IMR-90 (cell line): ENCODE data around the gene DHRS3. TPM values are rescaled to one million over a fixed set of nuclear protein-coding genes. Genes with fewer than 3 reads are reported as not detected.

Source experiments
- ATAC-seq: fragments of 200-7000 bp; cut with Tn5 transposase; 2 replicates; pipeline ENCODE4 v1.9.1; 2020; ENCODE audit warnings: low read depth, mild to moderate bottlenecking, moderate library complexity
- BruUV-seq: library from RNA; stranded (reverse); fragments of 400-500 nt; replicated peaks from 2 replicates; lab custom pipeline; 2021; lab: Mats Ljungman, UMichigan
- CTCF ChIA-PET: fragments of 300-600 bp; formaldehyde crosslinking; extraction: SDS; loops from one replicate; lab custom pipeline; 2021; ENCODE audit warnings: antibody characterized with exemption; lab: Yijun Ruan, JAX
- POLR2A ChIA-PET: fragments of 300-600 bp; sonication (Branson Sonifier 250); formaldehyde crosslinking; loops from one replicate; lab custom pipeline; 2022; ENCODE audit warnings: antibody characterized with exemption; ENCODE audit not compliant: unreplicated experiment; lab: Charles Lee
- DNase-seq: peaks from one replicate; pipeline ENCODE4 v3.0.0; 2013
- H2AFZ ChIP-seq: replicated peaks from 2 replicates; pipeline ENCODE3; 2013; ENCODE audit warnings: low read length, mild to moderate bottlenecking; ENCODE audit not compliant: poor library complexity
- H2AK5ac ChIP-seq: 2 replicates; pipeline ENCODE4 v1.6.1; 2013; ENCODE audit warnings: low read depth, low read length, inconsistent platforms
- H2AK9ac ChIP-seq: replicated peaks from 2 replicates; pipeline ENCODE3; 2013; ENCODE audit warnings: mild to moderate bottlenecking, low read depth, low read length, moderate library complexity; ENCODE audit not compliant: poor library complexity
- H2BK120ac ChIP-seq: 2 replicates; pipeline ENCODE4 v1.6.1; 2013; ENCODE audit warnings: low read depth, low read length, inconsistent platforms
- H2BK15ac ChIP-seq: 3 replicates; pipeline ENCODE4 v1.6.1; 2013; ENCODE audit warnings: low read depth, low read length, inconsistent platforms
- H2BK20ac ChIP-seq: 2 replicates; pipeline ENCODE4 v1.6.1; 2013; ENCODE audit warnings: low read depth, mild to moderate bottlenecking, inconsistent platforms, low read length, moderate library complexity
- H2BK5ac ChIP-seq: 2 replicates; pipeline ENCODE4 v1.6.1; 2013; ENCODE audit warnings: mild to moderate bottlenecking, low read depth, low read length, inconsistent platforms; ENCODE audit not compliant: poor library complexity, severe bottlenecking
- H3K14ac ChIP-seq: replicated peaks from 2 replicates; pipeline ENCODE4 v1.6.1; 2013; ENCODE audit warnings: low read depth, low read length, inconsistent platforms
- H3K18ac ChIP-seq: 2 replicates; pipeline ENCODE4 v1.6.1; 2013; ENCODE audit warnings: low read depth, low read length, control low read depth
- H3K23ac ChIP-seq: 2 replicates; pipeline ENCODE4 v1.6.1; 2013; ENCODE audit warnings: low read depth, low read length, inconsistent platforms
- H3K27ac ChIP-seq: 2 replicates; pipeline ENCODE4 v1.5.1; 2013; ENCODE audit warnings: mild to moderate bottlenecking, control low read depth, low read length; ENCODE audit not compliant: insufficient read depth
- H3K27me3 ChIP-seq: 2 replicates; pipeline ENCODE4 v1.6.1; 2013; ENCODE audit warnings: low read length; ENCODE audit not compliant: control insufficient read depth, insufficient read depth
- H3K36me3 ChIP-seq: 2 replicates; pipeline ENCODE4 v1.6.1; 2013; ENCODE audit warnings: low read length, mixed read lengths; ENCODE audit not compliant: control insufficient read depth, insufficient read depth
- H3K4ac ChIP-seq: 2 replicates; pipeline ENCODE4 v1.6.1; 2013; ENCODE audit warnings: low read depth, low read length, inconsistent platforms
- H3K4me1 ChIP-seq: 2 replicates; pipeline ENCODE4 v1.6.1; 2013; ENCODE audit warnings: low read length, mixed read lengths; ENCODE audit not compliant: control insufficient read depth, insufficient read depth
- H3K4me2 ChIP-seq: 2 replicates; pipeline ENCODE4 v1.6.1; 2013; ENCODE audit warnings: low read depth, mild to moderate bottlenecking, control low read depth, low read length, moderate library complexity
- H3K4me3 ChIP-seq: 2 replicates; pipeline ENCODE4 v1.5.1; 2013; ENCODE audit warnings: low read depth, mild to moderate bottlenecking, control low read depth, low read length, moderate library complexity; ENCODE audit not compliant: insufficient read depth
- H3K56ac ChIP-seq: 2 replicates; pipeline ENCODE4 v1.6.1; 2013; ENCODE audit warnings: low read length, inconsistent platforms; ENCODE audit not compliant: insufficient read depth; ENCODE audit errors: extremely low read depth
- H3K79me1 ChIP-seq, 2 experiments: 2 replicates each; pipeline ENCODE4 v1.6.1; 2013; ENCODE audit warnings: low read length in 2 of 2, inconsistent platforms in 1 of 2, low read depth in 1 of 2
- H3K9ac ChIP-seq: 2 replicates; pipeline ENCODE4 v1.6.1; 2013; ENCODE audit warnings: low read depth, low read length, control low read depth
- H3K9me1 ChIP-seq: 2 replicates; pipeline ENCODE4 v1.6.1; 2013; ENCODE audit warnings: low read length, inconsistent platforms; ENCODE audit not compliant: insufficient read depth
- H3K9me3 ChIP-seq: 2 replicates; pipeline ENCODE4 v1.6.1; 2013; ENCODE audit warnings: low read length; ENCODE audit not compliant: control insufficient read depth, insufficient read depth
- H4K20me1 ChIP-seq: 2 replicates; pipeline ENCODE4 v1.6.1; 2013; ENCODE audit warnings: low read length, inconsistent platforms; ENCODE audit not compliant: insufficient read depth
- H4K5ac ChIP-seq: 2 replicates; pipeline ENCODE4 v1.6.1; 2013; ENCODE audit warnings: mild to moderate bottlenecking, low read depth, low read length, control low read depth
- H4K8ac ChIP-seq, 2 experiments: 2 replicates each; pipeline ENCODE4 v1.6.1; 2013; ENCODE audit warnings: low read depth in 2 of 2, low read length in 2 of 2, control low read depth in 1 of 2, inconsistent platforms in 1 of 2
- H4K91ac ChIP-seq: 2 replicates; pipeline ENCODE4 v1.6.1; 2013; ENCODE audit warnings: low read depth, low read length, inconsistent platforms; ENCODE audit not compliant: insufficient read depth
- BHLHE40 ChIP-seq: fragments of 150-350 bp; IDR thresholded peaks from 2 replicates; pipeline ENCODE4 v1.6.1; 2016; ENCODE audit warnings: mild to moderate bottlenecking, low read depth, low read length
- CEBPB ChIP-seq: IDR thresholded peaks from 2 replicates; pipeline ENCODE4 v1.6.1; 2012; ENCODE audit warnings: low read depth, low read length, improper control_type of control experiment
- CHD1 ChIP-seq: IDR thresholded peaks from 2 replicates; pipeline ENCODE4 v1.6.1; 2012; ENCODE audit warnings: low read depth, low read length, improper control_type of control experiment
- CTCF ChIP-seq: conservative IDR thresholded peaks from 2 replicates; pipeline ENCODE4 v1.5.1; 2012; ENCODE audit warnings: mild to moderate bottlenecking, low read depth, low read length, improper control_type of control experiment
- ELK1 ChIP-seq: fragments of 150-350 bp; IDR thresholded peaks from 2 replicates; pipeline ENCODE4 v1.6.1; 2016; ENCODE audit warnings: low read depth, mild to moderate bottlenecking, low read length, moderate library complexity, borderline replicate concordance
- FOS ChIP-seq: fragments of 150-350 bp; IDR thresholded peaks from 2 replicates; pipeline ENCODE4 v1.6.1; 2016; ENCODE audit warnings: low read depth, low read length
- MAZ ChIP-seq: IDR thresholded peaks from 2 replicates; pipeline ENCODE4 v1.6.1; 2012; ENCODE audit warnings: low read depth, mild to moderate bottlenecking, low read length, improper control_type of control experiment, moderate library complexity, borderline replicate concordance
- MXI1 ChIP-seq: IDR thresholded peaks from 2 replicates; pipeline ENCODE4 v1.6.1; 2012; ENCODE audit warnings: low read depth, mild to moderate bottlenecking, low read length, moderate library complexity, borderline replicate concordance
- POLR2A ChIP-seq: IDR thresholded peaks from 2 replicates; pipeline ENCODE4 v1.6.1; 2012; ENCODE audit warnings: mild to moderate bottlenecking, low read depth, low read length
- RFX5 ChIP-seq: IDR thresholded peaks from 2 replicates; pipeline ENCODE4 v1.8.0; 2012; ENCODE audit warnings: low read depth, mild to moderate bottlenecking, low read length, moderate library complexity
- SMC3 ChIP-seq: fragments of 150-350 bp; IDR thresholded peaks from 2 replicates; pipeline ENCODE4 v1.6.1; 2016; ENCODE audit warnings: low read depth, mild to moderate bottlenecking, antibody characterized with exemption, low read length, moderate library complexity
- WGBS, 2 experiments: methylation state at CpG; one replicate each; pipeline versions ENCODE4 v1.1.5 to v1.1.7; 2013; ENCODE audit warnings: missing lambda C conversion rate in 2 of 2; ENCODE audit not compliant: insufficient read length in 1 of 2; ENCODE audit errors: extremely low coverage in 2 of 2; 5-methylcytosine and 5-hydroxymethylcytosine counted together
- dilution Hi-C: fragments of 300-500 bp; cut with HindIII; formaldehyde crosslinking; loops from one replicate; pipeline ENCODE4 v1.14.3; 2018; ENCODE audit warnings: low sequenced_read_pairs; ENCODE audit not compliant: unreplicated experiment
- in situ Hi-C: fragments of 300-500 bp; cut with MboI; formaldehyde crosslinking; loops from 3 replicates; pipeline ENCODE4 v1.14.3; 2019; ENCODE audit warnings: low sequenced_read_pairs, inconsistent platforms, mixed read lengths
- intact Hi-C: fragments of 100-400 bp; cut with micrococcal nuclease; formaldehyde crosslinking; loops from 2 replicates; pipeline ENCODE4 v1.10.0; 2022
- polyA plus RNA-seq, 3 experiments: library from polyadenylated mRNA; depleted of rRNA; stranded (reverse); fragments of >200 nt; gene quantifications; 2 replicates each; pipeline ENCODE4 v1.2.3, GENCODE V29; 2012; ENCODE audit warnings: low replicate concordance in 1 of 3
- total RNA-seq: library from RNA; depleted of rRNA; stranded (reverse); fragments of >200 nt; gene quantifications from 2 replicates; pipeline ENCODE4 v1.2.3, GENCODE V29; 2012
- TF ChIP-seq, protein P1 (sequence below): fragments of 150-350 bp; IDR thresholded peaks from 2 replicates; pipeline ENCODE4 v1.6.1; 2017; ENCODE audit warnings: mild to moderate bottlenecking, antibody characterized with exemption, low read length, low read depth

Gene DHRS3
- total and polyA plus RNA-seq, 2 of the 4 experiments (the other 2 are of a cell fraction), result 11.2 to 14.5 TPM

DNA sequence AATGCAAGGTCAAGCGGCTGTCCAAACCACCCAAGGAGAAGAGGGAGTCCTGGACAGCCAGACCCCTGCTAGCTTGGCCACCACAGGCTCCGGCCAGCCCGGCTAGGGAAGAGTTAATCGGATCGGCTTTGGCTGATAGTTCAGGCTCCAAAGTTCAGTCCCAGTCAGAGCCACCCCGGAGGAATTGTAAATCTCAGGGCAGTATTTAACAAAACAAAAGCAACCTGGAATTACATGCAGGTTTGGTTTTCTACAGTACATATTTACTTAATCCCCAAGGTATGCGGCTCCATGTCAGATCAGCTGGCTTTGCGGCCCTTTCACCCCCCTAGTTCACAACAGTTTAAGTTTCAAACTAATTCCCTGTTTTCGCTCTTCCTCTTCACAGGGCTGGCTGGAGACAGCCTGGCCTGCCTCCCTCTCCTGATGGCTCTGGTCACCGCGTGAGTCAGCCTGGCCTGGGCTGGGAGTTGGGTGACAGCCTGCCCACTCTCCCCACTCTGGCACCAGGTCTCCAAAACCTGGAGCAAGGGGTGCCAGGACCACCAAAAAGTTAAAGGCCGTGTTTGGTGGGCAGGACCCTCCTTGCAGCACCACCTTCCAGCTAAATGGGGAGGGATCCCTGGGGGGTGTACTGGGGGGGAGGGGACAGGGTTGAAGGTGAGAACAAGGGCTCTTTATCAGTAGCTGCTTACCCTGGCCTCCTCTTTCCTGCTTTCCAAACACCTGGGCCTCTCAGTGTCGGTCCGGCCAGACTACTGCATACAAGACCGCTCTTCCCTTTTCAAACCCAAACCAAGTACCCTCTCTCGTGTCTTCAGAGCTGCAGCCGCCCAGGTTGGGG, 1.9 kb downstream of the DHRS3 start:
- Histone ChIP-seq H3K27ac (peak overlapping the region; percentile 77), H2AK5ac (peak overlapping the region; percentile 78), H2AFZ (peak overlapping the region; percentile 89), H2AK9ac (peak overlapping the region; percentile 71), H2BK5ac (peak overlapping the region; percentile 77), H3K36me3 (peaks cover 7% of the 10 kb centered on the region), H3K27me3 (no peaks in the 10 kb centered on the region), H3K18ac (peak overlapping the region; percentile 31), H3K79me1 (peaks cover 5 to 22% of the 10 kb centered on the region in 2 experiments; a peak in 2 of 4 replicates), H2BK120ac (peak overlapping the region; percentile 86), H3K23ac (peak overlapping the region; percentile 90), H3K9me1 (peaks cover 4% of the 10 kb centered on the region; the same call in 1 of the 2 replicates), H3K4ac (peak overlapping the region; percentile 88), H3K4me2 (peak overlapping the region; percentile 76), H3K14ac (peak overlapping the region; percentile 91), H2BK20ac (peak overlapping the region; percentile 90), H4K20me1 (no peaks in the 10 kb centered on the region), H4K8ac (peak overlapping the region; percentile 41 to 81; a peak in 3 of 4 replicates), H4K91ac (peak overlapping the region; percentile 86), H3K9me3 (no peaks in the 10 kb centered on the region), H4K5ac (peak overlapping the region; percentile 58), H2BK15ac (peak overlapping the region; percentile 22), H3K56ac (peak overlapping the region; percentile 87), H3K4me3 (peak overlapping the region; percentile 66), H3K9ac (peak overlapping the region; percentile 74), H3K4me1 (peaks cover 21% of the 10 kb centered on the region)
- ChIA-PET POLR2A (interaction anchor here (0.5 to 1.5 kb wide), 2 partner anchors 77 to 1359 kb away, joined by 3 to 4 read pairs; no protein-coding TSS in a partner anchor), CTCF (interaction anchor here (0.5 to 0.8 kb wide), 2 partner anchors 169 to 340 kb away, joined by 3 read pairs; no protein-coding TSS in a partner anchor)
- intact Hi-C loops, result loop anchor here (1.0 to 5.0 kb wide), 4 partner anchors 12 to 154 kb away; no protein-coding TSS in a partner anchor
- ATAC-seq, result peak; percentile 49
- no TSS peak for BruUV-seq
- WGBS, 2 experiments, result 6% methylated on average over 6 of the region's 17 CpGs; no CpG with 5 or more reads in 1 of the 2 experiments
- peak; percentile 62 for DNase-seq
- dilution Hi-C loops, result no loop called here
- in situ Hi-C loops, result loop anchor here (5.0 to 25.0 kb wide), 3 partner anchors 61 to 304 kb away; no protein-coding TSS in a partner anchor
- TF ChIP-seq MXI1 (no peak), POLR2A (peak; percentile 51; the same call in 1 of the 2 replicates), ELK1 (no peak), SMC3 (no peak), CTCF (no peak), MAZ (peak; percentile 3; the same call in 1 of the 2 replicates), CEBPB (no peak), BHLHE40 (no peak), CHD1 (no peak), RFX5 (no peak), FOS (0 out of 2 replicates have a peak, but pooled peaks have one; percentile 24)
- TF ChIP-seq, protein P1, sequence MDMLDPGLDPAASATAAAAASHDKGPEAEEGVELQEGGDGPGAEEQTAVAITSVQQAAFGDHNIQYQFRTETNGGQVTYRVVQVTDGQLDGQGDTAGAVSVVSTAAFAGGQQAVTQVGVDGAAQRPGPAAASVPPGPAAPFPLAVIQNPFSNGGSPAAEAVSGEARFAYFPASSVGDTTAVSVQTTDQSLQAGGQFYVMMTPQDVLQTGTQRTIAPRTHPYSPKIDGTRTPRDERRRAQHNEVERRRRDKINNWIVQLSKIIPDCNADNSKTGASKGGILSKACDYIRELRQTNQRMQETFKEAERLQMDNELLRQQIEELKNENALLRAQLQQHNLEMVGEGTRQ, result no peak
